HepG2 (cell line): ENCODE results near the gene NIN. TPM values are rescaled to one million over a fixed set of nuclear protein-coding genes. Genes with fewer than 3 reads are reported as not detected.

Source experiments
- ATAC-seq: fragments of 200-7000 bp; cut with Tn5 transposase; 3 replicates; pipeline ENCODE4 v1.9.1; 2020; ENCODE audit warnings: mild to moderate bottlenecking, moderate library complexity
- BruUV-seq: library from RNA; stranded (reverse); fragments of 400-500 nt; replicated peaks from 2 replicates; lab custom pipeline; 2021; lab: Mats Ljungman, UMichigan
- CTCF ChIA-PET: fragments of 300-600 bp; formaldehyde crosslinking; extraction: SDS; loops from one replicate; lab custom pipeline; 2021; ENCODE audit warnings: low total read pairs, inconsistent platforms, low intra/inter-chr PET ratio; lab: Yijun Ruan, JAX
- POLR2A ChIA-PET: fragments of 350-600 bp; sonication (Branson Sonifier 250); formaldehyde crosslinking; loops from one replicate; lab custom pipeline; 2020; ENCODE audit warnings: antibody characterized with exemption, inconsistent platforms; lab: Yijun Ruan, JAX
- DNase-seq: peaks from one replicate; pipeline ENCODE4 v3.0.0-alpha.2; 2015; ENCODE audit warnings: low spot score
- FAIRE-seq: peaks from 3 replicates; lab custom pipeline; 2011; peaks lifted over from hg19 to GRCh38; lab: Jason Lieb, UNC
- H2AFZ ChIP-seq: one replicate; pipeline ENCODE4 v1.6.1; 2011; ENCODE audit warnings: low read length, inconsistent platforms
- H3K27ac ChIP-seq: fragments of 300-600 bp; 3 replicates; pipeline ENCODE4 v1.8.0; 2011; ENCODE audit warnings: mixed run types, mild to moderate bottlenecking, mixed read lengths, low read length, inconsistent platforms; ENCODE audit not compliant: insufficient read depth; ENCODE audit errors: extremely low read length
- H3K27me3 ChIP-seq, 2 experiments: fragments of 200-600 bp in 1 of 2; 2 replicates in 1 of 2; 3 replicates in 1 of 2; pipeline versions ENCODE4 v1.6.0 to v1.8.0; 2011; ENCODE audit warnings: low read length in 2 of 2, mild to moderate bottlenecking in 2 of 2, moderate library complexity in 2 of 2, inconsistent platforms in 1 of 2; ENCODE audit not compliant: insufficient read depth in 2 of 2, control insufficient read depth in 1 of 2
- H3K36me3 ChIP-seq, 2 experiments: fragments of 200-600 bp in 1 of 2; replicated peaks in 1 of 2; 2 replicates in 1 of 2; 3 replicates in 1 of 2; pipeline versions ENCODE4 v1.5.1 to v1.8.0; 2011; ENCODE audit warnings: low read length in 2 of 2, inconsistent platforms in 1 of 2; ENCODE audit not compliant: insufficient read depth in 2 of 2, control insufficient read depth in 1 of 2
- H3K4me1 ChIP-seq: 2 replicates; pipeline ENCODE4 v1.5.1; 2012; ENCODE audit warnings: low read length, inconsistent platforms; ENCODE audit not compliant: insufficient read depth
- H3K4me2 ChIP-seq: 2 replicates; pipeline ENCODE4 v1.6.0; 2011; ENCODE audit warnings: low read depth, low read length, inconsistent platforms
- H3K4me3 ChIP-seq, 3 experiments: fragments of 200-600 bp in 1 of 3; sonication (generic), shearing (Covaris generic) in 1 of 3; replicated peaks in 1 of 3; 2 replicates each; pipeline ENCODE4 v1.5.1; 2011 to 2016; ENCODE audit warnings: low read length in 3 of 3, inconsistent platforms in 2 of 3, low read depth in 2 of 3, mild to moderate bottlenecking in 2 of 3, control low read depth in 1 of 3, mixed read lengths in 1 of 3; ENCODE audit not compliant: insufficient read depth in 1 of 3
- H3K79me2 ChIP-seq: one replicate; pipeline ENCODE4 v1.6.1; 2011; ENCODE audit warnings: low read length, inconsistent platforms; ENCODE audit not compliant: insufficient read depth
- H3K9ac ChIP-seq: 2 replicates; pipeline ENCODE4 v1.6.0; 2011; ENCODE audit warnings: mild to moderate bottlenecking, low read depth, low read length, inconsistent platforms; ENCODE audit not compliant: insufficient read depth
- H3K9me3 ChIP-seq: 2 replicates; pipeline ENCODE4 v1.5.1; 2012; ENCODE audit warnings: mild to moderate bottlenecking, low read length
- H4K20me1 ChIP-seq: 2 replicates; pipeline ENCODE4 v1.6.0; 2011; ENCODE audit warnings: inconsistent platforms, mild to moderate bottlenecking, low read length, moderate library complexity; ENCODE audit not compliant: insufficient read depth
- ARID4A ChIP-seq: sonication (generic); formaldehyde crosslinking; IDR thresholded peaks from 2 replicates; pipeline ENCODE4 v1.5.0; 2020; ENCODE audit warnings: mild to moderate bottlenecking, missing genetic modification reagents, borderline replicate concordance
- FOXP4 ChIP-seq: sonication (generic); formaldehyde crosslinking; IDR thresholded peaks from 2 replicates; pipeline ENCODE4 v1.4.0; 2020; ENCODE audit warnings: missing genetic modification reagents
- HDAC6 ChIP-seq: fragments of 200-600 bp; sonication (generic); IDR thresholded peaks from 2 replicates; pipeline ENCODE4 v1.7.0; 2017; ENCODE audit warnings: mild to moderate bottlenecking, antibody characterized with exemption, low read length, low read depth
- HNF4A ChIP-seq: sonication (generic); formaldehyde crosslinking; IDR thresholded peaks from 2 replicates; pipeline ENCODE4 v1.4.0; 2020; ENCODE audit warnings: missing genetic modification reagents
- MTA3 ChIP-seq: sonication (generic); formaldehyde crosslinking; IDR thresholded peaks from 2 replicates; pipeline ENCODE4 v1.4.0; 2020; ENCODE audit warnings: missing genetic modification reagents
- NR2F2 ChIP-seq: IDR thresholded peaks from 2 replicates; pipeline ENCODE4 v1.6.1; 2012; ENCODE audit warnings: low read depth, inconsistent platforms, borderline replicate concordance
- PRMT3 ChIP-seq: sonication (generic); formaldehyde crosslinking; IDR thresholded peaks from 2 replicates; pipeline ENCODE4 v1.8.1; 2022; ENCODE audit warnings: low read depth, mild to moderate bottlenecking, moderate library complexity, missing genetic modification reagents, borderline replicate concordance
- SMARCE1 ChIP-seq: fragments of 450-650 bp; IDR thresholded peaks from 2 replicates; pipeline ENCODE4 v1.6.1; 2017; ENCODE audit warnings: borderline replicate concordance
- ZBTB1 ChIP-seq: sonication (generic); formaldehyde crosslinking; IDR thresholded peaks from 2 replicates; pipeline ENCODE4 v1.4.0; 2020; ENCODE audit warnings: missing genetic modification reagents, borderline replicate concordance
- ZBTB20 ChIP-seq: sonication (generic); formaldehyde crosslinking; IDR thresholded peaks from 2 replicates; pipeline ENCODE4 v1.8.1; 2023; ENCODE audit warnings: missing genetic modification reagents, low read depth, mild to moderate bottlenecking, borderline replicate concordance
- ZMAT3 ChIP-seq: sonication (generic); formaldehyde crosslinking; conservative IDR thresholded peaks from 2 replicates; pipeline ENCODE4 v1.7.0; 2021; ENCODE audit warnings: missing genetic modification reagents
- ZNF30 ChIP-seq: sonication (generic); formaldehyde crosslinking; IDR thresholded peaks from 2 replicates; pipeline ENCODE4 v1.5.0; 2020; ENCODE audit warnings: mild to moderate bottlenecking, missing genetic modification reagents
- ZNF496 ChIP-seq: sonication (generic); formaldehyde crosslinking; IDR thresholded peaks from 2 replicates; pipeline ENCODE4 v1.8.1; 2023; ENCODE audit warnings: mild to moderate bottlenecking, moderate library complexity, missing genetic modification reagents; ENCODE audit not compliant: insufficient replicate concordance
- ZNF513 ChIP-seq: sonication (generic); formaldehyde crosslinking; conservative IDR thresholded peaks from 2 replicates; pipeline ENCODE4 v1.5.0; 2020; ENCODE audit warnings: missing genetic modification reagents
- ZNF562 ChIP-seq: sonication (generic); formaldehyde crosslinking; IDR thresholded peaks from 2 replicates; pipeline ENCODE4 v1.8.0; 2022; ENCODE audit warnings: missing genetic modification reagents, borderline replicate concordance
- ZNF577 ChIP-seq: sonication (generic); formaldehyde crosslinking; IDR thresholded peaks from 2 replicates; pipeline ENCODE4 v1.4.0; 2020; ENCODE audit warnings: mild to moderate bottlenecking, low read depth, missing genetic modification reagents, borderline replicate concordance
- WGBS: methylation state at CpG from one replicate; pipeline ENCODE4 v1.1.6; 2017; ENCODE audit warnings: low lambda C conversion rate; 5-methylcytosine and 5-hydroxymethylcytosine counted together
- in situ Hi-C: cut with HindIII; loops from 2 replicates; pipeline ENCODE4 v1.10.0; 2017; ENCODE audit warnings: low pct_unique_long_range_greater_than_20kb; ENCODE audit not compliant: extremely low pct_ligation_motif_present
- intact Hi-C: fragments of 100-400 bp; cut with micrococcal nuclease; formaldehyde crosslinking; loops from one replicate; pipeline ENCODE4 v1.10.0; 2022; ENCODE audit not compliant: unreplicated experiment
- polyA plus RNA-seq, 8 experiments: library from polyadenylated mRNA; depleted of rRNA in 3 of 8; stranded (reverse) in 7 of 8; unstranded in 1 of 8; fragments of >200 nt; fragmentation: Illumina TruSeq in 4 of 8; extraction: Trizol in 4 of 8; gene quantifications; 2 replicates each; pipeline versions ENCODE4 v1.2.1 to v1.2.3, GENCODE V29; 2011 to 2016; ENCODE audit warnings: low read depth in 4 of 8, missing spikeins in 1 of 8, mixed read lengths in 1 of 8; ENCODE audit not compliant: insufficient read depth in 1 of 8
- total RNA-seq, 5 experiments: library from RNA; depleted of rRNA; stranded (reverse); fragments of >200 nt; fragmentation: Illumina TruSeq; extraction: Trizol; gene quantifications; 2 replicates each; pipeline ENCODE4 v1.2.3, GENCODE V29; 2016; ENCODE audit warnings: low read depth in 1 of 5

The NIN gene
- total and polyA plus RNA-seq, 2 of the 13 experiments (the other 11 are each of a cell fraction or from before 2014, with no cell fraction given): 2.8 to 9.7 TPM

DNA sequence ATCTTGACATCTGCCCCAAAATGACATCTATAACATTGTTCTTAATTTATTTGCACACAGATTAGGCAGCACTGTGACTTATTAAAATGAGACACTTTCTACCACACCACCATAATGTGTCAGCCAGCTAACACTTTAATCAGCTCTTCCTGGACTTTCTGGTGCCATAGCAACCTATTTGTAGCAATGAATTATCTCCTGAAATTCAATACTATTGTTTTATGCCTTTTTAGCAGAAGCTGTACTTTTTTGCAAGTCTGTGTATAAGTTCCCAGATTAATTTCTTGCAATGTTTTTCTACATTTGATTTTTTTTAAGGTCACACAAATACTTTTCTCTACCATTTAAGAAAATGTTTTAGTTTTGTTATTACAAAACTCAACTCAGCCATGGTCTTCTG, 90.1 kb downstream of the NIN start (continued):
- TF ChIP-seq NR2F2 (no peak), ARID4A (CRISPR knock-in tag) (no peak), ZNF30 (CRISPR knock-in tag) (no peak), HNF4A (no peak)

GRCh38 chr14:50739186-50739585, 91.8 kb downstream of the NIN start:
- intact Hi-C loops: no loop called here
- H3K4me1 ChIP-seq: no peaks in the 10 kb centered on the region
- H3K27ac ChIP-seq: no peak overlapping the region
- no peak overlapping the region for H3K9ac ChIP-seq
- BruUV-seq: no TSS peak
- FAIRE-seq (no peak), DNase-seq (no peak), ATAC-seq (no peak)
- no peak overlapping the region for H3K4me2 ChIP-seq
- peaks cover 8 to 24% of the 10 kb centered on the region in 2 experiments for H3K36me3 ChIP-seq
- TF ChIP-seq ZMAT3 (CRISPR knock-in tag) (no peak), ZNF562 (CRISPR knock-in tag) (no peak), ZNF496 (CRISPR knock-in tag) (no peak), SMARCE1 (no peak), ZBTB20 (CRISPR knock-in tag) (no peak), ZBTB1 (CRISPR knock-in tag) (no peak), HDAC6 (no peak), FOXP4 (CRISPR knock-in tag) (no peak), PRMT3 (CRISPR knock-in tag) (no peak), ZNF577 (CRISPR knock-in tag) (no peak), ZNF513 (CRISPR knock-in tag) (no peak), MTA3 (CRISPR knock-in tag) (no peak)
- no peak overlapping the region for H2AFZ ChIP-seq
- no peaks in the 10 kb centered on the region for H3K27me3 ChIP-seq
- no peak overlapping the region for H3K4me3 ChIP-seq
- H3K9me3 ChIP-seq: no peaks in the 10 kb centered on the region
- H4K20me1 ChIP-seq: no peaks in the 10 kb centered on the region
- in situ Hi-C loops: no loop called here
- no peaks in the 10 kb centered on the region for H3K79me2 ChIP-seq
- ChIA-PET CTCF (no interaction called here), POLR2A (no interaction called here)
- WGBS: 92% methylated on average over 4 of the region's 4 CpGs
